Hematopoietic multipotent progenitor cell treated with erythropoietin and hydrocortisone succinate and interleukin-3 and kit ligand, for 8 days (in vitro differentiated cells): ENCODE measurements around the gene USP32.

Experiments
- DNase-seq: peaks from one replicate; pipeline ENCODE4 v3.0.0-alpha.2; 2015

The USP32 gene

GRCh38 chr17:60149691-60150582 lies 242.0 kb downstream of the USP32 start, which contains the start of gene CA4:
Gene CA4 (plus strand): TSS chr17:60149973. CDS start chr17:60150035, 62 bp downstream.
- peak; percentile 23 for DNase-seq

GRCh38 chr17:60148373-60148772 lies 243.6 kb downstream of the USP32 start:
- no peak for DNase-seq

- no peak for DNase-seq
These were observed 244.2 kb downstream of the USP32 start for GRCh38 chr17:60147553-60148223.

- no peak for DNase-seq
These were observed 245.7 kb downstream of the USP32 start for GRCh38 chr17:60146206-60146605.

GRCh38 chr17:60145006-60145935 lies 246.7 kb downstream of the USP32 start:
- DNase-seq = no peak

- DNase-seq = peak; percentile 84
These were observed 248.9 kb downstream of the USP32 start for GRCh38 chr17:60142872-60143499.

- DNase-seq = peak; percentile 28
These were observed 250.6 kb downstream of the USP32 start for GRCh38 chr17:60141111-60142018.

- DNase-seq = peak; percentile 66
These were observed 252.3 kb downstream of the USP32 start for GRCh38 chr17:60139438-60140285.

GRCh38 chr17:60138769-60139437 lies 253.0 kb downstream of the USP32 start:
- DNase-seq = no peak

GRCh38 chr17:60137731-60138130 lies 254.2 kb downstream of the USP32 start:
- no peak for DNase-seq

GRCh38 chr17:60135951-60136666 lies 255.8 kb downstream of the USP32 start:
- DNase-seq = no peak

GRCh38 chr17:60135151-60135950 lies 256.6 kb downstream of the USP32 start:
- peak; percentile 88 for DNase-seq

- DNase-seq = peak; percentile 29
These were observed 257.4 kb downstream of the USP32 start for GRCh38 chr17:60134396-60135150.

- no peak for DNase-seq
These were observed 261.5 kb downstream of the USP32 start for GRCh38 chr17:60130466-60130865.

- no peak for DNase-seq
These were observed 262.8 kb downstream of the USP32 start for GRCh38 chr17:60129164-60129563.
